Stimulated activated CD4-positive, alpha-beta T cell treated with anti-CD3 and anti-CD28 coated beads, Interleukin-1b, Interleukin-23, amount 100 ng/mL, for 24 hours (primary cell): ENCODE data around the gene BMP5.

Experiments used
- DNase-seq, 4 experiments: peaks; one replicate each; pipeline ENCODE4 v3.0.0-alpha.2; 2020; ENCODE audit warnings: low read depth in 4 of 4, low spot score in 1 of 4

The BMP5 gene

DNA sequence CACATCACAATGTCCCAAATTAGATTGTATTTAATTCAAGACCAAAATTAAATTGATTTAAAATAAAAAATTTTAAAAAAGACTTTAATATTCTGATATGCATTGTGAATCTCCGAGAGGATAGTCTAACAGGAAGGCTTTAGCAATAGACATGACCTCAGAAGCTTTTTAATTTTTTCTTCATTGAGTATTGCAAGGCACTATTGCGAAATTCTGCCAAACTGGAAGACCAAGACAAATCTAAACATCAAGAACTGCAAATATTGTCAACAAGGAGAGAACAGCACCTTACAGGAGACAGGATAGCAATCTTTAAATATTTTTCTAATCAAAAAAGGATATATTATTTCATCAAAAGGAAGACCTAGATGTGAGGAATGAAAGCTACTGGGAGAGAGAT lies 56.9 kb downstream of the BMP5 start:
- DNase-seq, result no peak

DNA sequence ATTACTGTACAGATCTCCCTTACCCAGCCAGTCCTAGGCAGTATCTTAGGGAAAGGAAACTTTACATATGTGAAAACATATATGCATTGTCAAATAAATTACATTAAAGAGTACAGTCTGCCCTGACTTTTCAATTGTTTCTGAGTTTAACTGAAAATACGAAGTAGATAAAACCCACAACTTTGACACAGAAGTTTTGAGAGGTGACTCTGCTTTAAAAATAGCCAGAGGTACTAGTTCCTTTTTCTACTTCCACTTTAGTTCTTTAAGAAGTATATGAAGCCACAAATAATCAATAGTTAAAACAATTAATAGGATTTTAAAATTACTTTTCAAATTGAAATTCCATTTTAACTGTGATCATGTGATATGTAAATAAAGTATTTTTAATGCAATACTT lies 62.9 kb downstream of the BMP5 start:
- no peak for DNase-seq

DNA sequence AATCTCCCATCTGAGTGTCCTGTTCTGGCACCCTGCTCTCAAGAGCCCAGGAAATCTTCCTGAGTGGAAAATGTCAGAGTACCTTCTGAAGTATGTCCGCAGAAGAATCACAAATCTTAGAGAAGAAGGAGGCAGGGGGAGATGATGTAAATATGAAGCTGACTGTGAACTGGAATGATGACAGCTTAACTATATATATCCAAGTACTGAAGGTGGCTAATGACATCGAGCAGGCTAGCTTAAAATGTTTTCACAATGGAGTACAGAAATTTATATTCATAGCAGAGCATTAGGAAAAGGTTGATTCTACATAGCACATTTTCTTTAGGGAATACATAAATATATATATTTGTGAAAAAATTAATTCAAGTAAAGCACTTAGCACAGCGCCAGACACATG lies 64.3 kb downstream of the BMP5 start:
- DNase-seq, result no peak

DNA sequence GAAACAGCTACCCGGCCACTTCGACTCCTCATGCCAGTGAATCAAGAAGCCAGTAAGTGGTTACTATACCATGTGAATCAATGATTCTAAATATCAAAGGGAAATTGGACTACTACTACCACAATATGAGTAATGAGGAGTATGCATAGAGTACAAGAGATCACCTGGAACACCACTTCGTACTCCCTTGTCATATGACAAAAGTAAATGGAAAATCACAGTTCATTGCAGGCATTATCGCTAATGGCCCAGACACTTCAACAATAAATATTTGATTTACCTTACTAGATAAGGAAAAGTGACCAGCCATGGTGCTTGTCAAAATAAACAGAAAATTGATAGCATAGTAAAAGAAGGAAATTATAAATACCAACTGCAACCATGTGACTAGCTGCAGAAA lies 73.1 kb downstream of the BMP5 start:
- DNase-seq, result no peak

DNA sequence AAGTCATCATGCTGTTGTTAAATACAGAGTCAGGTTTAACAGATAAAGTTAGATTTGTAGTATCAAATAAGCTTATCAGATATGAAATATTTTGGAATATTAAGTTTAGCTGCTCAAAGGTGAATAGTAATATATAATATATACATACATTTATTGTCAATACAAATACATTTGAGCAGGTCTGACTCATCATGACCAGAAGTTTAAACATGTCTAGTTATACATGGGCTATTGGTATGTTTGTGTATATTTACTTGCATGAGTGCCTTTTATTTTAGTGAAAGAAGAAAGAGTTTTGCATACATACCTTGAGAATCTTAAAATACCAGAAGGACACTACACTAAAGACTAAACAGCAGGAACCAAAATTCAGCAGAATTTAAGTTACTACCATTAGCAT lies 76.8 kb downstream of the BMP5 start:
- DNase-seq, result no peak

DNA sequence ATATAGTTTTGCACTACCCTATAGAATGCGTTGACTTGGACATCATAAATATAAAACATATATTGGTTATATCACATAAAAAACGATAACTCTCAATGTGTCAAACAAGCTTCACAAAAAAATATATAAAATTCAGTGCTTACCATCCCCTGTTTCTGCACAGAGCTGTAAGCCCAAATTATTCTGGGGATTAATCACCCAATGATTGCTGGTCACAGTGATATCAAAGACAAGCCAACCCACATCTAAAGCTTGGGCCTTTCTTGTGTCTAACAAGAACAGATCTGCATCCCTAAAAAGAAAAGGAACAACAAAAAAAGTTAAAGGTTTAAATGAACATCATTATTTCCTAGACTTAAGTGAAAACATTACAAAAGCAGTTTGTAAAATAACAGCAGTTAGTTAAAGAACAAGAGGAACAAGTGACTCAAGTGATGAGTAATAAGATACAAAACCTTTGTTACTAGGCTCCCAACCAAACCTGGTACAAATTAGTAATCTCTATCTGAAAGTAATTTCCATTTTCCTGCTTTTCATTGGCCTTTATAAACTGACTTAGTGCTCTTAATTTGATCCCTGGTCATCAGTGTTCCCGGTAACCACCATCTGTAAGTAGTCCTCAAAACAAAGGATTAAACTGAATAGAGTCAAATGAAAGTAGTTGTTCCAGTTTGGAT lies 81.1 kb downstream of the BMP5 start:
- DNase-seq, result no peak

DNA sequence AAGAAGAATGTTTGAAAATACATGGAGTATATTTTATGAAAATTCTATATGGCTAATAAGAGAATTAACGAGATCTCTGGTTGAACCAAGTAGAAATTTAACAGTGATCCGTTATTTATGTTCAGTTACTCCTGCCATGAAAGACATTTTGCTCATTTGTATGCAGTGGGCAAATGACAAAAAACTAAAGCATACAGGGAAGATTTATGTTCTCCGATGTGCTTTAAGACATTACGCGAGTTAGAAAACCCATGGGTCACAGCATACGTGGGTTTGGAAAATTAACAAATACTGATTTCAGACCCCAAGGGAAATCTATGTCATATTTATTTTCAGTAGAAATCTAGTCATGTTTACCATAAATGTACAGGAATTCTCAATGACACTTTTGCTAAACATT lies 90.1 kb downstream of the BMP5 start:
- DNase-seq, result no peak

DNA sequence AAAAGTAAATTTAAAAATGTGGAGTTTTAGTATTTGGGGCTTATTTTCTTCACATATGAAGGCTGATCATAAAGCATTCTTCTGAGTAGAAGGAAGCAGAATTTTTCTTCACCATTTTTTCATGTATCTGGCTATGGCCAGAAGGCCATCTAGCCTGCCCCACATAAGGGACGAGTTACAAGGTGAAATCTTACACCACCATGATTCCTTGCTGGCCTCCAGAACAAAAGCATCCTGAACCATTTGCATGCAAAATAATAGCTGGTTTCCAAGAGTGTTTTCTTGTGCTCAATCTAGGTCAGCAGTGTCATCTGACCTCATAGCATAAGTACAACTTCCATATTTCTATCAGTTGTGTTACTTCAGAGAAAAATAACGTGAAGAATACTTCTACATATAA lies 93.1 kb downstream of the BMP5 start:
- no peak for DNase-seq

DNA sequence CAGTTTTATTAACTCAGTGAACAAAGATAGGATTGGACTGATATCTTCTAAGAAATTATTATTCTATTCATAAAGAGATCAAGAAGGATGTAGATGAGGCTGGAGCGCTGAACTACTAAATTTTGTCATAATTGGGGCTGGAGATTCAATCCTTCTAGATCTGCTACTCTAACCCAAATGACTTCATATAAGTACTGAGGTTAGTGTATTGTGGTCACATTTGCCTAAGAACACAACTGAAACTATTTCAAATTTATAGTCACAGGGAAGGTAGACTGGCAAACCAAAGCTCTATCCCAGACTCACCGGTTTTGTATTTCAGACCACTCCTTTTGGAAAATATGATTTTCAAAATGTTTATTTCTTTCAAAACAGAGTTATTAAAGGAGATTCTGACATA lies 96.7 kb downstream of the BMP5 start:
- DNase-seq, result no peak

DNA sequence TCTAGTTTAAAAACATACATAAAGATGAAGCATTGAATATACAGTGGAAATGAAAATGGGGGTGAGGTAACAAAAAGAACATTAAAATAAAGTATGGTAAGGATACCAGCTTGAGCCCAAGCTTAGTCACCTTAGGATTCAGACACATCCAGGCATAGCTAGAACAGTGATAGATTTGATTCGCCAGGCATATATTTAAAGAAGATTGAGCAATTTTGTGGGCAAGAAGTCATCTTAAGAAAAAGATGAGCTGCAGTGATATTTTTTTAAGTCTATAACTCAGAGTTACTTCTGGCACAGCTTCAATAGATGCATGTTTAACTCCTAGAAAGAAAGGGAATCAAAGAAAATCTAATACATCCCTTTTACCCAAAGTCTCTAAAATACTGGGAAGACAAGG lies 97.9 kb downstream of the BMP5 start:
- DNase-seq, result no peak

DNA sequence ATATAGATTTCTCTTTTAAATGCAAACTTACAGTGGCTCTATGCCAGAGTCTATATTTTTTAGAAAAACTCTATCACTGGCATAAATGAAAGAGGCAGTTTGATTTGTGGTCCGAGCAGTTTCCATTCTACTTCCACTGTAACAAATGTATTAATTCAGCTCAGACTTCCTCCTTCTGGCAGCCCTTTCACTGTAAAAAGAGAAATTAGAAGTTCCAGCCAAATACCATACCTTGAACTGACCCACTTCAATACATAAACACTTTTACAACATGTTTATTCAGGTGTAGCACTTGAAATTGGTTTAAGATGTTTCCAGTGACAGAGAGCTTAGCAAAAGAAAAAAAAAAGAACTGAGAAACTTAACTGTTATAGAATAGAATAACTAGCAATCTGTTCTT lies 99.3 kb downstream of the BMP5 start:
- DNase-seq, result no peak

DNA sequence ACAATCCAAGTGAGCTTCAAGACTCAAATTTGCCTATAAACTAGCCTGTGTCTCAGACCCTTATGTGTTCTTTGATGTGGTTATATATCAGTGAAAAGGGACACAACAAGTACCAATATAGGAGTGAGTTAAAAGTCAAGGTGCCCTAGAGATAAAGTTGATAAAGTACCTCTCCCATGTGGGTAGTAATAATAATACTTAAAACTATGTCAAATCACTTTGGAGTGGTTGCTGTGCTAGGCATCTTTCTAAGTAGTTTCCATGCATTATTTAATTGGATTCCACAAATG lies 100.4 kb downstream of the BMP5 start:
- DNase-seq, result no peak

DNA sequence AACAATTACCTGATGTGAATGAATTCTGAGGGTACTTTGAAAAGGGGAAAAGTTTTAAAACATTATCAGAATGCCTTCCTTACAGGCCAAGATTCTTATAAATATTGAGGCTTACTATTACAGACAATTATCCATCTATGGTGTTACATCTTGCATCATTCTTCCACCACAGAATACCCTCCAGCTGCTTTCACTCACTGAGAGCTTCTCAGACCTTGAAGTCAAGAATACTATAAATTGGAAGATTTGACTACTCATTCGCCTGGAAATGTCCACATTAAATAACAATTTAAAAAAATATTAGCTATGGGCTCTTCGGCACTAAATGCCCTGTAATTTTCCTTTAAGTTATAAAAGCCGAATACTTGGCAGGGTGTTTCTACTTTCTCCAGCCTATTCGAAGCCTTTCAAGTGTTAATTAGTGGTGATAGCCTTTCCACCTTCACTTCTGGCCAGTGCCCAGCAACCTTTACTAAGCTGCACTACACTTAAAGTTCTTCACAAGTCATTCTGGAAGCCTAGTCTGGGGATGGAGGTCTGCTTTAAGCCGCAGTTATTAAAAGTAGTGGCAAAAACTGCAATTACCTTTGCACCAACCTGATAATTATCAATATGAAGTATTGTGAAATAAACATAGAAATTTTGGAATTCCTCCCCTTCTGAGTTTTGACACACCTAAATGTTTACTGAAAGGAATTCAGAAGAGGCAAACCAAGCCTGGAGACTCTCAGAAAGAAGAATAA lies 100.9 kb downstream of the BMP5 start:
- no peak for DNase-seq

DNA sequence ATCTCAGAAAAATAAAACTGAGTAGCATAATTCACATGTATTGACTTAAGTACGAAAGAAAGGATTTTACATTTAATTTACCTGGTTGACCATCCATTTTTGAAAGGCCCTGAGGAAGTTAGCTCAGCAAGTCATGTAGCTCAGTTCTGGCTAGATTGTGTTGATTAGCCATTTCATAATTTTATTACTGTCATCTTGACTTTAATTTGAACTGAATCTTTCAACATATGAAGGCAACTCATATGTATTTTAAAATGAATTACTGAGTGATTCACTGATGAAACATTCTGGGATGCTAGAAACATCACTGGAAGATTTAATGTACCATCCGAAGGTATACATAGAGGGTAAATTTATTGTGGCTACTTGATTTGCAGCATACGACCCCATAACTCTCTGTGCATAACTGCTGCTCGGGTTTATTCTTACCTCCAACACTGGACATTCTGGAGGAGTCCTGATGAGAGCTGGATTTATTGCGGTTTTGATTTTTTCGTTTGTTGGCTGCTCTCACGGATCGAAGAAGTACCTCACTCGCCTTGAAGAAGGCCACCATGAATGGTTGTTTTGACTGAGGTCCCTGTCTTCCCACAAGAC lies 101.7 kb downstream of the BMP5 start:
- DNase-seq, result no peak

DNA sequence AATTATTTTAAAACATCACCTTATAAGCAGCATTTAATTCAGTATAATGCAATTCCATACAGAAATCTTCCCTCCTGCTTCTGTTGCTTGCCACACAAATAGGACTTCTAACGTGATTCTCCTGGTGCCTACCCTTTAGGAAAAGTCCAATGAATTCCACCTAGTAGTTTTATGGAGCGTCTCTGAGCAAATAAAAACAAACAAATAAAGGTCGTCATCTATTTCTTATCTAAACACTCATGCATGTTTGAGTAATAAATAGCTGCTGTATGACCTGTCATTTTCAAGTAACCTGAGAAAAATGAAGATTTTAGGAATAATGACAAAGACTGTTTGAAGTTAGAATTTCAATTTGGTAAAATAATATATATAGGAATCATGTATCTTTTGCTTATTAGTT lies 102.7 kb downstream of the BMP5 start:
- DNase-seq, result no peak

DNA sequence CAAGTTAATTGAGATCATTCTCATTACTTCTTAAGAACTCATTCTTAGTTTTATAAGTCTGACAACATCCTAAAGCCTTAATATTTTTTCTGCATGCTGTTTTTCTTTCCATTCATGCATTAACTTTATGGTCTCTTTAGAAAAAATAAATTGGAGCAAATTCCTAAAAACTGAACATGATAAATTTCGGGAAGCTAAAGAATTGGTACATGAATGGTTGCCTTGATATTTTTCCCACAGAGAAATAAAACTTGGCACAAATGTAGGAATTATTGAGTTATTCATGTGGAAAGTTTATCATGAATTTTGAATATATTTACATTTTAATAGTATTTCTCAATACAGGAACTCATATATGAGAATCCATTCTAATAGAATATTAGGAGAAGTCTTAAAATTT lies 115.9 kb downstream of the BMP5 start:
- no peak for DNase-seq

DNA sequence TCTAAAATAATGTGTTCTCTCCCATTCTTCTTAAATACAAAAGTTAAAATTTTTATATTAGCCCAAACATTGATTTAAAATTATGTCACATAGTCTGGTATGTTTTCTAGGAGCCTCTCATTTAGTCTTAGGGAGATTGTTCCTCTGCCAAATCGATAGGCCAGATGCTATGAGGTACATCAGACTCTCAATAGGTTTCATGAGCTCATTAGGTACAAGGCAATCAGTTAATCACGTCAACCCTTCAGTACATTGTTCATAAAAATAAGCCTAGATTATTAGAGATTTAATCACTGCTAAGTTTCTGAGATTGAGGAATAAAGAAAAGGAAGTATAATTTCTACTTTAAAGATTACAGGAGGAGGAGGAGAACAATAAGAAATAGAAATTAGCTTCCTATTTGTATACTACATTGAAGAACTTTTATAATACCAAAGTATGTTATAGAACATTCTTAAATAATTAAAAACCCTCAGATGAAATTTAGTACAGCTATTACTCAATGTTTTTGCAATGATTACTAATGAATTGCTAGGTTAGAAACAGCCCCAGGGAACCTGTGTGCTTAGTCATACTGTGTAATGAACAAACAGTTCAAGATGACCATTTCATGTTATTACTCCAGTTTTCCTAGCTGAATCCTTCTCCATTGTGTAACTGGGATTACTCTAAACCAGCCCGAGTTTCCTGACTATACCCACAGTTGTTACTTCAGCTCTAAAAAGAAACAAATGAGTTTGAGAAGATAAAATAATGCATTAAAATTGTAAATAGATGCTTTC lies 117.0 kb downstream of the BMP5 start:
- no peak for DNase-seq

DNA sequence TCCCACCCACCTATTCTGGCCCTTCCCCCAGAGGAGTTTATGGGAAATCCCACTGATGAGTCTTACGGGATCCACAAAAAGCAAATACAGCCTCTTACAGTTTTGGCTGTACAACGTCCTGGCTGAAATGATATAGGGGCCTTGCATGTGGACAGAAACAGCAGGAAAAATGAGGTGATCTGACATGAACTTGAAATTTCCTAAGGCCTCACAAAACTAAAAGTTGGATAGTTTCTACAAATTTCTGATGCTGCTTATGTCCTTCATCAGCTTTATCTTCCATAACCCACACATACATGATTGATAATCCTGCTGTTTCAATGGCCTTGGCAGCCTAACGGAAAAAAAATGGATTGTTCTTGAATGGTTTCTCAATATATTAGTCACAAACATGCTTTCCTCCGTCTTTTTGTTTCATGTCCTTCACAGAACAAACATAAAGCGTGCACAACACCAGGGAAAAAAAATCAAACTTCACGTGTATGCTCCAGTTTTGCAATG lies 118.8 kb downstream of the BMP5 start:
- no peak for DNase-seq

DNA sequence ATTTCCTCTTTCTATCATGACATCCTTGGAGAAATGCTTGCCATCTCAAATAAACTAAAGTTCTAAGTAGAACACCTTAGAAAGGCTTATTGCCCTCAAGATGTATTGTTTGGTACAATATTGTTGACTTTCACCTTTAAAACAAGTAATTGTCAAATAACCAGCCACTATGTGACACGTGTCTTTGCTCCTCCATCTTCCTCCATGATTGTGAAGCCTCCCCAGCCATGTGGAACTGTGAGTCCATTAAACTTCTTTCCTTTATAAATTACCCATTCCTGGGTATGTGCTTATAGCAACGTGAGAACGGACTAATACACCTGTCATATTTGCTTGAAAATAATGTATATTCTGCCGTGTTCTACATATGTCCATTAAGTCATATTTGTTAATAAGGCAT lies 126.5 kb downstream of the BMP5 start:
- DNase-seq, result no peak

DNA sequence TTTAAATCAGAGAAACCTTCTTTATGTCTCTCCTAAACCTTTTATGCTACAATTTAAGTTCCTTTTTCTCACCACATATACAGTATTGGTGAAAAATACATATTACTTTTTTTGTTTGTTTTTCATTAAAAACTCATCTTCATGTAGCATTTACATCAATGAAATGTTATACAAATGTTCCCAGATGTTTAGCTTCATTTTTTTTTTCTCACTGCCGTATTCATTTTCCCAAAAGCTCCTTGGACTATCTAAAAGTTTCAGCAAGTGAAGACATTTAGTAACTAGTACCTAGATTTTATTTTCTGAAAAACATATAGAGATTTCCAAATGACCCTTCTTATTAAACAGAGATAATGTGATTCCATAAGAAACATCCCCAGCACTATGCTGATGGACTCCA lies 128.9 kb downstream of the BMP5 start:
- DNase-seq, result no peak

DNA sequence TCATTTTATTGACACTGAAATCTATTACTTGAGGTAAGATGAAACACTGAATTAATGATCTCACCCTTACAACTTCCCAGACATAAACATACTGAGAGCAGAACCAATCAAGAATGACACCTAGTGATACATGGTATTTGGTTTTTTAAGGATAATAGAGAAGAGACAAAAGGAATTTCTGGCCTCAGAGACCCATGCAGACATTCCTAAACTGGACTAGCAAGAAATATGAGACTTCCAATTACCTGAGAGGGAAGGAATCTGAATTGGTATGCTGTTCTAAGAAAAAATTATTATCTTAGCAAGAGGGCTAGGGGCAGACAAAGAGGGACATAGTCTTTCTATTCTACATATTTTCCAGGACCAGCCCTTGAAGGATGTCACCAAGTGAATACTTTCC lies 141.1 kb downstream of the BMP5 start:
- no peak for DNase-seq

DNA sequence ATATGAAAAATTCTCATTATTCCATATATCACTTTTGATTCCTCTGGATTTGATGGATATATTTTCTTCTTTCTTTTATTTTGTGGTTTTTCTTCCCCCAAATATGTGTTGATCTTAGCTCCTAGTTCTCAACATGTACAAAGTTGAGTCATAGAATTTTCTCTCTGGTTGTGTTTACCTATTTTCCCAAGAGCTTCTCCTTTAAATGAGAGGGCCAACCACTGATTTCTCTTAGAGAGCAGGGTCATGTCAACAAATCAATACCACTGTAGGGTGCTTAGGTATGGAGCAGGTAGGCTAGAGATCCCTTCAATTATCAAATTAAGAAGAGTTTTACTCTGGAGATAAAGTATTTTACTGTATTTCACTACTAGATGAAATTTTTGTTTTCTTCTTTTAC lies 145.7 kb downstream of the BMP5 start:
- DNase-seq, result no peak
